Renal cortical epithelial cell (primary cell): ENCODE results near the gene STARD9. TPM values are rescaled to one million over a fixed set of nuclear protein-coding genes. Genes with fewer than 3 reads are reported as not detected.
"Not testable (repeated sequence)": the region's sequence is repeated elsewhere in the genome, so short reads cannot be mapped to it uniquely, and the experiment has no call there.

Source experiments
- DNase-seq: peaks from one replicate; pipeline ENCODE4 v3.0.0-alpha.2; 2011; ENCODE audit warnings: low read depth
- total RNA-seq: library from RNA; depleted of rRNA; stranded (reverse); fragments of >200 nt; gene quantifications from 2 replicates; pipeline ENCODE4 v1.2.3, GENCODE V29; 2014

Gene STARD9
- total RNA-seq, 1 donor from 2014 or later = 11.3 TPM

- no peak for DNase-seq
Measured at GRCh38 chr15:42590619-42591237, 15.3 kb downstream of the STARD9 start.

DNA sequence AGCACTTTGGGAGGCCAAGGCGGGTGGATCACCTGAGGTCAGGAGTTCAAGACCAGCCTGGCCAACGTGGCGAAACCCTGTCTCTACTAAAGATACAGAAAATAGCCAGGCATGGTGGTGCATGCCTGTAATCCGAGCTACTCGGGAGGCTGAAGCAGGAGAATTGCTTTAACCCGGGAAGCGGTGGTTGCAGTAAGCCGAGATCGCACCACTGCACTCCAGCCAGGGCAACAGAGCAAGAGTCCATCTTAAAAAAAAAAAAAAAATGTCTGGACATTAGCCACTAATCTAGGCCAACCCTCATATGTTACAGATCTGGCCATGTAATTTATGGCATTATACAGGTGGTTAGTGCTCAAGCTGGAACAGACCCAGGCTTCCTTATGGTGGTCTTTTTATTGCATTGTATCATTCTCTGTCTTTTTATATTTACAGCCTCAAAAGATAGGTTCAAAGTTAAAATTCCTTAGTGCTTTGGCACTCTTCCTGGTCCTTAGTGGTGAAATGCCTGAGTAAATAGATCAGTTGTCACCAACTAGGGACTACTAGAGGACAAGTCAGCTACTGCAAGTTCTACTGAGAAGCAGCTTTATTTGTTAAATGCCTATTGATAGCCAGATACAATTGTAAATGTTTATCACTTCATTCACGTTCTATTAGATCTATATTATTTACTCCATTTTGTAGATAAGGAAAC lies 16.0 kb downstream of the STARD9 start:
- DNase-seq = peak; percentile 70

- DNase-seq = no peak
Measured at GRCh38 chr15:42592716-42593115, 17.3 kb downstream of the STARD9 start.

- no peak for DNase-seq
Measured at GRCh38 chr15:42593143-42593542, 17.7 kb downstream of the STARD9 start.

DNA sequence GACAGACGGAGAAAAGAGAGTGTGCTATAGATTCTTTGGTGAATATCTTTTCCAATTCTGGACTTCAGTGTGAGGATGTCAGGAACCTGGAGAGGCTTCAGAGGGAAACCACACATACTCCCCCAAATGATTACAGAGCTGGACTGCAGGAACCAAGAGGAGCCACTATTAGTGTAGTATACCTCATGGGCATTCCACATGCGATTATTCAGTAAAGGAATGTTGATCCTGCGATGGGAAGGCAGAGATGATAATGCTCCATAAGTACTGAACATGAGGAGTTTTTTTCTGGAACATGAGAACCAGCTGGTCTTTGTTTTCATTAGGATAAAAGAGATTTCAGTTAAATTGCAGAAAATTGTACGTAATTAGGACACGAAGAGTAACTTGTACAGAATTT lies 18.7 kb downstream of the STARD9 start:
- DNase-seq = no peak

GRCh38 chr15:42595626-42596240 lies 20.3 kb downstream of the STARD9 start:
- DNase-seq = no peak

- DNase-seq = not testable (repeated sequence)
Measured at GRCh38 chr15:42601316-42601715, 25.9 kb downstream of the STARD9 start.

- no peak for DNase-seq
Measured at GRCh38 chr15:42602501-42602900, 27.1 kb downstream of the STARD9 start.

DNA sequence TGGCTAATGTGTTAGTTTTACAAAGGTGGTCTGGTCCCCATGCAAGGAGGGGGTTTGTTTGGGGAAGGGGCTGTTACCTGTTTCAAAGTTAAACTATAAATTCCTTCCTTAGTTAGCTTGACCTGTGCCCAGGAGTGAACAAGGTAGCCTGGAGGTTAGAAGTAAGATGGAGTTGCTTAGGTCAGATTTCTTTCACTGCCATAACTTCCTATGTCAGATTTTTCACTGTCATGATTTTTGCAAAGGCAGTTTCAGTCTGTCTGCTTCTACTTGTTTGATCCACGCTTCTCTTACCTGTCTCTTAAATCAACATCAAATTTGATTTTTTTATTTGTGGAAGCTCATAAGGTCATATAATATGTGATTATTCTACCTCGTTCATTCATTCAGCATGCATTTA lies 28.6 kb downstream of the STARD9 start:
- no peak for DNase-seq

GRCh38 chr15:42604894-42605744 lies 29.7 kb downstream of the STARD9 start:
- no peak for DNase-seq

DNA sequence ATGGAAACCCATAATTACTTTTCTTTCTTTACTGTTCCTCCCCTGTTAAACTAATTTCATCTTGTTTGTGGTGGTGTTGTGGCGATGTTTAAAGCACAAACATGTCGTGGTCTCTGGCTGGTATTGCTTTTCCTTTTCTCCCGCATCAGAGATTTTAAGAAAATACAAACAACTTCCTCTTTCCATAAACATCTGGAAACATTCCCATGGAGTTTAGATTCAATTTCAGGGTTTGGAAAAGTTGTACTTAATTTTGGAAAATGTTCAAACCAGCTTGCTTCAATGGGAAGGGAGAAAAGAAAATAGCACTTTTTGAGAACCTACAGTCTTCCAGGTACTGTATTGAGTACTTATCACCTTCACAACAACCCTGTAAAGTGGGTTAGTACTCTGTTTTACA lies 30.4 kb downstream of the STARD9 start:
- no peak for DNase-seq

- peak; percentile 88 for DNase-seq
Measured at GRCh38 chr15:42608110-42608531, 32.7 kb downstream of the STARD9 start.

DNA sequence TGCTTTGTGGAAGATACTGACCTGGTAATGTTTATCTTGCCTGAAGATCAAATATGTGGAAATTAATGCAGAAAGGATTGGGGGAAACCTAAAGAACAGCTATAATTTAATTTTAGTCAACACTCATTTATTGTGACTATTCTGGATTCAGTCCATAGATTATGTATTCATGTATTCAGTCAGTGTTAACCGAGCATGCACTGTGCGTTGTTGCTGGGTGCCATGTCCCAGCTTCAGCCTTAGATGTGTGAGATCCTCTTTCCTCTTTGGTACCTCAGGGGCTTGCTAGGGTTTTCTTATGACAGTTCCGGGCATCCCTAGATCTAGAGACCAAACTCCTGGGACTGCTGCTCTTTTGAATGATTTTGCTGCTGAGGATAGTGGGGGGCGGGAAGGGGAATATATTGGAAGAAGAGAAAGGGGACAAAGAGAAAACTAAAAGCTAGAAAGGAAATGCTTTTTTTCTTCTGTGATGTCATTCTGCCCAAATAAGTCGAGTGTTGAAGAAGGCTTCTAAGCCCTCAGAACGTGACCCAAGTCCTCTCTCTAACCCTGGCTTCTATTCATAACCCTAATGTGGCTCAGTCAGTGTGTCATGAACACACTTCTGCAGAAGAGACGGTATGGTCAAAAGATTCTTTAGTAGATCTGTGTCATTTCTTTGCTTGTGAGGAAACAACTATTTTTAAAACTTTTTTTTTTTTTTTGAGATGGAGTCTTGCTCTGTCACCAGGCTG lies 33.5 kb downstream of the STARD9 start:
- no peak for DNase-seq

DNA sequence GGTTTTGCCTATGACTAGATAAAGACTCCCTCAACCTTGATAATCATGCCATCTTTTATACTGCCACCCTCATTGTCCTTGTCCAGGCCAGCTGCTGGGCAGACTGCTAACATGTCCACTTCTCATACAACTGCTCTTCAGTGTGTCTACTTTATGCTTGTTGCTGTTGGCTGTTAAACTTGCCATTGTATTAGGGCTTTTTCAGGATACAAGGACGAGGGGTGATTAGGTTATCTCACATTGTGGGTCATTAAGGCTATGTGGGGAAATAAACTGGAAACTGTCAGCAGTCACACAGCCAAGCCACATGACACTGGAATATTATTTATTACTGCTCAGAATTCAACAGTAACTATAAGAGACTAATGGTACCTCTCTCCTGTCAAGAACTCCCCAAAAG lies 36.1 kb downstream of the STARD9 start:
- no peak for DNase-seq

DNA sequence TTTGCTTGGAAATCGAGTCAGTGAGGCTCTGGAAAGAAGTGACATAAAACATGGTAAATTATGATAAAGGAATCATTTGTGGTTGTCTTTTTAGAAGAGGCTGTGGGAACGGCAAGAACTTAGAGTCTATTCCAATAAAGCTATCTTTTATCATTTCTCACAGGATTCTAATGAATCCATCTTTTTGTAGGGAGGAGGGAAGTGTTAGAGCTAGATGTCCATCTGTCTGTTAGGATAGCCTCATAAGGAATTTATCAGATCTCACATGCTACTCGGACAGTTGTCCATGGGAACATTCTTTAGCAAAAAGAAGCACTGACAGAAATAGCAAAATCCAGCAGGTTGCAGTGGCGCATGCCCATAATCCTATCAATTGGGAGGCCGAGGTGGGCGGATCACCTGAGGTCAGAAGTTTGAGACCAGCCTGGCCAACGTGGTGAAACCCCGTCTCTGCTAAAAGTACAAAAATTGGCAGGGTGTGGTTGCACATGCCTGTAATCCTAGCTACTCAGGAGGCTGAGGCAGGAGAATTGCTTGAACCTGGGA lies 37.0 kb downstream of the STARD9 start:
- no peak for DNase-seq

- no peak for DNase-seq
Measured at GRCh38 chr15:42616107-42616506, 40.7 kb downstream of the STARD9 start.

DNA sequence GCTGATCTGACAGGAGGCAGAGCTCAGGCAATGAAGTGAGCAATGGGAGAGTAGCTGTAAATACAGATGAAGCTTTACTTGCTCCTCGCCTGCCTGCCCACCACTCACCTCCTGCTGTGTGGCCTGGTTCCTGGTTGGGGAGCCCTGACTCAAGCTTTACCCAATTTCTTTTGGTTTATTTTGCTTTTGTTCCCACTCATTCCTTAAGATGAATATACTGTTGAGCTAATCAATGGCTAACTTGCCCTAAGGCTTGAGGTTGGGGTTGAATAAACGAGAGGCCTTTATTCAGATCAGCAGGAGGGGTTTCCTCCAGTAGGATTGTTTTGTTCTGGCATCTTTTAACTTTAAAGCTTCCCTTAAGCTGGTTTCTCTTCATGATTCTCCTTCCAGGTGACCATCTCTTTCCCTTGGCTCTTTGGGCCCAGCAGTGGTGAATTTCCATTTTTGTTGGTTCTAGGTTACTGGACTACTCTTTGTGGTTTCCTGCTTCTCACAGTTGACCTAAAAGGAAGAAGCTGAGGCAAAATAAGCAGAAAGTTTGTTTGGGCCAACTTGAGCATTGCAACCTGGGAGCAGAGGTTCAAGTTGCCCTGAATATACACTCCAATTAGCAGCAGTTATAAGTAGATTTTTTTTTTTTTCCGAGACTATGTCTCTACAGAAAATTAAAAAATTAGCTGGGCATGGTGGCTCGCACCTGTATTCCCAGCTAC lies 44.4 kb downstream of the STARD9 start:
- DNase-seq = peak; percentile 82

GRCh38 chr15:42621386-42621785 lies 46.0 kb downstream of the STARD9 start:
- no peak for DNase-seq

GRCh38 chr15:42621996-42622925 lies 46.9 kb downstream of the STARD9 start:
- no peak for DNase-seq
